Lower lobe of right lung (tissue), 2 donors: ENCODE measurements around the gene DNAJC28. TPM values are rescaled to one million over a fixed set of nuclear protein-coding genes. Genes with fewer than 3 reads are reported as not detected.
"Not testable (repeated sequence)": the region's sequence is repeated elsewhere in the genome, so short reads cannot be mapped to it uniquely, and the experiment has no call there.

Experiments
- ATAC-seq, 2 donors: fragments of 200-7000 bp; cut with Tn5 transposase; one replicate each; pipeline ENCODE4 v1.9.1; 2020 to 2022; ENCODE audit warnings: mild to moderate bottlenecking in 2 of 2, moderate library complexity in 2 of 2
- DNase-seq: peaks from one replicate; pipeline ENCODE4 v3.0.0-alpha.2; 2020
- H3K27ac ChIP-seq: fragments of 200-600 bp; one replicate; pipeline ENCODE4 v1.8.0; 2022
- H3K27me3 ChIP-seq: fragments of 200-600 bp; one replicate; pipeline ENCODE4 v1.8.0; 2022; ENCODE audit warnings: low read depth
- H3K36me3 ChIP-seq: fragments of 200-600 bp; one replicate; pipeline ENCODE4 v1.8.0; 2022; ENCODE audit warnings: mild to moderate bottlenecking
- H3K4me1 ChIP-seq: fragments of 200-600 bp; one replicate; pipeline ENCODE4 v1.8.0; 2022
- H3K4me3 ChIP-seq: fragments of 200-600 bp; one replicate; pipeline ENCODE4 v1.8.0; 2022; ENCODE audit warnings: mild to moderate bottlenecking
- H3K9me3 ChIP-seq: fragments of 200-600 bp; one replicate; pipeline ENCODE4 v1.8.0; 2022
- CTCF ChIP-seq: fragments of 200-600 bp; IDR thresholded peaks from one replicate; pipeline ENCODE4 v1.8.0; 2022; ENCODE audit warnings: antibody characterized with exemption, mild to moderate bottlenecking
- intact Hi-C: fragments of 100-400 bp; cut with DNase I; formaldehyde crosslinking; loops from one replicate; pipeline ENCODE4 v1.11.0; 2022
- total RNA-seq: library from RNA; stranded (reverse); fragmentation: NEBNext Ultra II Directional; extraction: Animal tissue kit (Norgen Biotek cat#: 25700); gene quantifications from one replicate; pipeline ENCODE4 v1.2.1, GENCODE V29; 2021
- donor health status: DM: no; HTN: yes; CAD: no; lungs with severe emphysema.

Gene DNAJC28
- total RNA-seq, 1 donor from 2014 or later: 2.1 TPM

DNA sequence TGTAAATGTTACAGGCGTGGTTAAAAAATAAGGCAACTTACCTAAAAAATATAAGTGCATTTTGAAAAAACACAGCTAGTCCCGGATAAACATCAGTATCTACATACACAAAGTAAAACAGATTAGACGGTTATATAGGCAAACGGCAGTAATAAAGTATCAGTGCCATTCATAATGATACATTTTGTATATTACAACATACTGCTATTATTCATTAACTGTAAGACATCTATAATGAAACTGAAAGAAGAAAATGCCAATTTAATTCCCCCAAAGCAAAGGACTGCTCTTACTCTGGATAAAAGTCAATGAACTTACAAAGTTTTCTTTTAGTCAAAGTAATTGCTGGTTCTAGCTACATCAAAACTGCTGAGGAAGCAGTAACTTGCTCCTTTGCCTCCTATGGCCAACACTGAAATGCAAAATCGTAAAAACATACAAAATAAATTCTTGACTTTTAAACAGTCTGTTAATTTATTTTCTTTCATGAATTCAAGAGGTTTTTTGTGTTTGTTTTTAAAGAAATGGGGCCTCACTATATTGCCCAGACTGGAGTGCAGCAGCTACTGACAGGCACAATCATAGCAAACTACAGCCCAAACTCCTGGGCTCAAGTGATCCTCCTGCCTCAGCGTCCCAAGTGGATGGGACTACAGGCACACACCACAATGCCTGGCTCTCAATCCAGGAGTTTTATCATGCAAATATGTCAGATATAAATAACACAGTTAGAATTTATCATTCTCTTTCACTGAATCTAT lies 35.6 kb downstream of the DNAJC28 start:
- Histone ChIP-seq H3K4me1 (no peaks in the 10 kb centered on the region), H3K9me3 (no peaks in the 10 kb centered on the region), H3K27me3 (no peaks in the 10 kb centered on the region), H3K4me3 (no peak overlapping the region), H3K36me3 (peaks cover 79% of the 10 kb centered on the region), H3K27ac (no peak overlapping the region)
- no peak for TF ChIP-seq CTCF
- DNase-seq: no peak
- ATAC-seq: no peak
- intact Hi-C loops: no loop called here

DNA sequence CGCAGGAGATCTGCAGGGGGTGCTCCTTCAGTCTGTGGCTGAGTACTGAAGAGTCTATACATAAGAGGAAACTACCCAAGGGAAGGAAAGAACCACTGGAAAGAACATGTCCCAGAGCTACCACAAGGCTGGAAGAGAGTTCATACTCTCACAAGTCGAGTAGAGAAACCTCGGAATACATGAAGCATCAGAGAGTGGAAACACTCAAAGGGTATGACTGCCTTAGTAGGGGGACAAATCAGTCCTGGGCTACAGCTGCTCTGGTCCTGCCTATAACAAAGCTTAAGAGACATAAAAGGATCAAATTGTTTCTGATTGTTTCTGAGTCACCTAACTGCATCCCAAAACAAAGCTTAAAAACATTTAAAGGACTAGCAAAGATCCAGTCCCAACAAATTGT lies 39.2 kb downstream of the DNAJC28 start:
- no peak for DNase-seq
- Histone ChIP-seq H3K27me3 (no peaks in the 10 kb centered on the region), H3K4me1 (no peaks in the 10 kb centered on the region), H3K9me3 (no peaks in the 10 kb centered on the region), H3K4me3 (no peak overlapping the region), H3K36me3 (peaks cover 59% of the 10 kb centered on the region), H3K27ac (no peak overlapping the region)
- TF ChIP-seq CTCF: no peak
- no peak for ATAC-seq
- intact Hi-C loops: no loop called here

- no peak overlapping the region for H3K27ac ChIP-seq
- intact Hi-C loops: no loop called here
- DNase-seq: no peak
- H3K4me1 ChIP-seq: no peaks in the 10 kb centered on the region
- peaks cover 59% of the 10 kb centered on the region for H3K36me3 ChIP-seq
- ATAC-seq: peak; percentile 39 to 81
- no peak overlapping the region for H3K4me3 ChIP-seq
- no peaks in the 10 kb centered on the region for H3K9me3 ChIP-seq
- no peak for TF ChIP-seq CTCF
- H3K27me3 ChIP-seq: no peaks in the 10 kb centered on the region
These were observed 39.9 kb downstream of the DNAJC28 start for GRCh38 chr21:33451634-33452071.

- Histone ChIP-seq H3K4me3 (no peak overlapping the region), H3K36me3 (peaks cover 44% of the 10 kb centered on the region), H3K4me1 (no peaks in the 10 kb centered on the region), H3K27me3 (no peaks in the 10 kb centered on the region), H3K9me3 (no peaks in the 10 kb centered on the region), H3K27ac (no peak overlapping the region)
- DNase-seq (no peak), ATAC-seq (no peak)
- intact Hi-C loops: loop anchor here (10.0 kb wide), 1 partner anchor 245 kb away; no protein-coding TSS in a partner anchor
- no peak for TF ChIP-seq CTCF
These were observed 41.9 kb downstream of the DNAJC28 start for GRCh38 chr21:33449616-33450015.

DNA sequence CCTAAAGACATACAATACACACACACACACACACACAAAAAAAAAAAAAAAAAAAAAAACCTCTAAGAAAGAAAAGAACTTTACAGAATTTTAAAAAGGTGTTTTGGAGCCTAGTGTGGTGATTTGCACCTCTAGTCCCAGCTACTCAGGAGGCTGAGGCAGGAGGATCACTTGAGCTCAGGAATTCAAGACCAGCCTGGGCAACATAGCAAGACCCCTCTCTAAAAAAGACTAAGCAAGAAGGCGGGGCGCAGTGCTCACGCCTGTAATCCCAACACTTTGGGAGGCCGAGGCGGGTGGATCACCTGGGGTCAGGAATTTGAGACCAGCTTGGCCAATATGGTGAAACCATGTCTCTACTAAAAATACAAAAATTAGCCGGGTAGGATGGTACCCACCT lies 44.9 kb downstream of the DNAJC28 start:
- intact Hi-C loops: loop anchor here (10.0 kb wide), 1 partner anchor 242 kb away; no protein-coding TSS in a partner anchor
- H3K27ac ChIP-seq, H3K9me3 ChIP-seq, DNase-seq, ATAC-seq, H3K4me3 ChIP-seq, H3K27me3 ChIP-seq: not testable (repeated sequence)
- peaks cover 25% of the 10 kb centered on the region for H3K36me3 ChIP-seq
- H3K4me1 ChIP-seq: peaks cover 14% of the 10 kb centered on the region

DNA sequence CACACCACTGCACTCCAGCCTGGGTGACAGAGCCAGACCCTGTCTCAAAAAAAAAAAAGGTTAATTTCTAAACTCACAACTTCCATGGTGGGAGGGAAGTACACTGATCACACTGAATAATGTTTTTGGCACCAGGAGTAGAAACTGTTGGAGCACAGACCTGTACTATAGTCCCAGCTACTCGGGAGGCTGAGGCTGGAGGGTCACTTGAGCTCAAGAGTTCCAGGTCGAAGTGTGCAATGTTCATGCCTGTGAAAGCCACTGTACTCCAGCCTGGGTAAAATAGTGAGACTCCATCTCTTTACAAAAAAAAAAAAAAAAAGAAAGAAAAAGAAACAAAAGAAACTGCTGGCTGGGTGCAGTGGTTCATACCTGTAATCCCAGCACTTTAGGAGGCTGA lies 47.0 kb downstream of the DNAJC28 start:
- Histone ChIP-seq H3K36me3 (peaks cover 25% of the 10 kb centered on the region), H3K27me3 (no peaks in the 10 kb centered on the region), H3K4me1 (peaks cover 19% of the 10 kb centered on the region), H3K9me3 (no peaks in the 10 kb centered on the region), H3K27ac (peak overlapping the region; percentile 82), H3K4me3 (no peak overlapping the region)
- peak; percentile 75 to 76 for ATAC-seq
- no peak for TF ChIP-seq CTCF
- intact Hi-C loops: loop anchor here (10.0 kb wide), 1 partner anchor 240 kb away; no protein-coding TSS in a partner anchor
- peak; percentile 66 for DNase-seq
